ENCODE results near the gene CHMP5. TPM values are rescaled to one million over a fixed set of nuclear protein-coding genes. Genes with fewer than 3 reads are reported as not detected.

The CHMP5 gene
- total and polyA plus RNA-seq, 10 of the 15 experiments (the other 5 are each of a cell fraction or from before 2014, with no cell fraction given), result 40.3 to 179 (median 78.6) TPM

GRCh38 chr9:33289496-33289895 is 24.6 kb downstream of the CHMP5 start:
- DNase-seq (ENCODE audit: low read depth, low spot score) (no peak), FAIRE-seq (no peak), ATAC-seq (peak; percentile 16)
- SMC1A ChIA-PET (ENCODE audit: uncharacterized antibody, unreplicated experiment), result interaction anchor here (1.0 kb wide), 3 partner anchors 11 to 184 kb away, joined by 3 to 5 read pairs (median 3); partner anchors contain the start of gene NOL6
- TF ChIP-seq FOXK2 (IDR thresholded peaks at IDR 0.05) (no peak), EGR1 (IDR thresholded peaks at IDR 0.05; ENCODE audit: borderline replicate concordance in 1 of 2, low read depth in 2 of 2, low read length in 2 of 2) (peak in 1 of 2 experiments; percentile 45; a peak in 1 of 3 replicates)
- peak overlapping the region; percentile 99 for H3K9ac ChIP-seq (ENCODE audit: control insufficient read depth, insufficient read depth, low read length)
- no peaks in the 10 kb centered on the region for H4K20me1 ChIP-seq (ENCODE audit: control insufficient read depth, insufficient read depth)
- H3K79me2 ChIP-seq (ENCODE audit: control insufficient read depth, insufficient read depth, low read length), result peaks cover 43% of the 10 kb centered on the region
- POLR2A ChIA-PET, result interaction anchor here (0.8 to 1.5 kb wide), 7 partner anchors 9 to 263 kb away, joined by 3 to 10 read pairs (median 4); partner anchors contain the start of gene BAG1
- RAD21 ChIA-PET (ENCODE audit: unreplicated experiment), result interaction anchor here (0.9 to 1.7 kb wide), 6 partner anchors 13 to 185 kb away, joined by 3 to 6 read pairs (median 4); partner anchors contain the start of genes B4GALT1 and NOL6
- H3K27me3 ChIP-seq (replicated peaks in 1 of 2; ENCODE audit: control insufficient read depth in 2 of 2, insufficient read depth in 2 of 2, low read length in 1 of 2), result no peaks in the 10 kb centered on the region
- peak overlapping the region; percentile 87 for H3K4me2 ChIP-seq (ENCODE audit: control insufficient read depth, insufficient read depth)
- peaks cover 8% of the 10 kb centered on the region for H3K4me1 ChIP-seq (ENCODE audit: control insufficient read depth, insufficient read depth, low read length)
- no TSS peak for BruUV-seq (replicated peaks)
- CTCF ChIA-PET, result interaction anchor here (0.8 to 1.7 kb wide), 5 partner anchors 11 to 164 kb away, joined by 3 to 7 read pairs (median 4); no protein-coding TSS in a partner anchor
- H3K9me3 ChIP-seq (replicated peaks; ENCODE audit: control insufficient read depth, insufficient read depth, low read length), result no peaks in the 10 kb centered on the region
- no peak overlapping the region for H2AFZ ChIP-seq (ENCODE audit: control insufficient read depth, low read depth, low read length)
- H3K4me3 ChIP-seq, result peak overlapping the region; percentile 77; the same call in 1 of the 2 replicates
- intact Hi-C loops (cut with micrococcal nuclease; ENCODE audit: unreplicated experiment), result loop anchor here (10.0 kb wide), 1 partner anchor 165 kb away; no protein-coding TSS in a partner anchor
- 3% methylated on average over 4 of the region's 12 CpGs for WGBS (ENCODE audit: insufficient coverage, insufficient replicate concordance, low lambda C conversion rate, missing lambda C conversion rate)
- peaks cover 0 to 8% of the 10 kb centered on the region in 2 experiments; a peak in 1 of 4 replicates for H3K36me3 ChIP-seq (ENCODE audit: control insufficient read depth in 2 of 2, insufficient read depth in 2 of 2, low read length in 1 of 2)
- peak overlapping the region; percentile 100 for H3K27ac ChIP-seq (ENCODE audit: control insufficient read depth, insufficient read depth)
- in situ Hi-C loops (cut with MboI), result no loop called here

GRCh38 chr9:33289936-33290246 is 25.0 kb downstream of the CHMP5 start:
- FAIRE-seq (no peak), ATAC-seq (peak; percentile 55), DNase-seq (ENCODE audit: low read depth, low spot score) (no peak)
- Histone ChIP-seq H3K4me2 (ENCODE audit: control insufficient read depth, insufficient read depth) (peak overlapping the region; percentile 60; the same call in 1 of the 2 replicates), H3K9ac (ENCODE audit: control insufficient read depth, insufficient read depth, low read length) (peak overlapping the region; percentile 99), H3K36me3 (ENCODE audit: control insufficient read depth in 2 of 2, insufficient read depth in 2 of 2, low read length in 1 of 2) (peaks cover 0 to 9% of the 10 kb centered on the region in 2 experiments; a peak in 1 of 4 replicates), H3K9me3 (replicated peaks; ENCODE audit: control insufficient read depth, insufficient read depth, low read length) (no peaks in the 10 kb centered on the region), H3K4me1 (ENCODE audit: control insufficient read depth, insufficient read depth, low read length) (peaks cover 12% of the 10 kb centered on the region), H4K20me1 (ENCODE audit: control insufficient read depth, insufficient read depth) (no peaks in the 10 kb centered on the region), H3K4me3 (peak overlapping the region; percentile 77), H3K27me3 (replicated peaks in 1 of 2; ENCODE audit: control insufficient read depth in 2 of 2, insufficient read depth in 2 of 2, low read length in 1 of 2) (no peaks in the 10 kb centered on the region), H3K79me2 (ENCODE audit: control insufficient read depth, insufficient read depth, low read length) (peaks cover 47% of the 10 kb centered on the region), H3K27ac (ENCODE audit: control insufficient read depth, insufficient read depth) (peak overlapping the region; percentile 100), H2AFZ (ENCODE audit: control insufficient read depth, low read depth, low read length) (peak overlapping the region; percentile 91)
- ChIA-PET SMC1A (ENCODE audit: uncharacterized antibody, unreplicated experiment) (interaction anchor here (1.0 kb wide), 3 partner anchors 12 to 184 kb away, joined by 3 to 5 read pairs (median 3); partner anchors contain the start of gene NOL6), CTCF (interaction anchor here (0.8 to 1.7 kb wide), 6 partner anchors 11 to 163 kb away, joined by 3 to 7 read pairs (median 4); no protein-coding TSS in a partner anchor), POLR2A (interaction anchor here (0.7 to 1.5 kb wide), 9 partner anchors 9 to 264 kb away, joined by 3 to 10 read pairs (median 4); partner anchors contain the start of genes BAG1 and NOL6), RAD21 (ENCODE audit: unreplicated experiment) (interaction anchor here (0.6 to 1.7 kb wide), 9 partner anchors 13 to 265 kb away, joined by 3 to 6 read pairs (median 3); partner anchors contain the start of genes B4GALT1, BAG1, CHMP5 and DNAJA1)
- TSS peak; percentile 99 for BruUV-seq (replicated peaks)
- WGBS (ENCODE audit: insufficient coverage, insufficient replicate concordance, low lambda C conversion rate, missing lambda C conversion rate), result 0% methylated on average over 10 of the region's 14 CpGs
- intact Hi-C loops (cut with micrococcal nuclease; ENCODE audit: unreplicated experiment), result loop anchor here (1.0 to 10.0 kb wide), 3 partner anchors 26 to 165 kb away; partner anchors contain the start of genes B4GALT1 and BAG1
- in situ Hi-C loops (cut with MboI), result no loop called here
- TF ChIP-seq PAX8 (IDR thresholded peaks at IDR 0.05), result peak; percentile 71
- no peak for TF ChIP-seq YBX1 (IDR thresholded peaks at IDR 0.05)
- TF ChIP-seq YY1 (IDR thresholded peaks at IDR 0.05; ENCODE audit: low read depth, low read length), result peak; percentile 87
